Neutrophil (primary cell): ENCODE results near the gene CASKIN1.
"Not testable (repeated sequence)": the region's sequence is repeated elsewhere in the genome, so short reads cannot be mapped to it uniquely, and the experiment has no call there.

ENCODE experiments used
- H3K27ac ChIP-seq: fragments of 200-600 bp; sonication (generic); 2 replicates; pipeline ENCODE4 v1.5.1; 2016; ENCODE audit warnings: mild to moderate bottlenecking, moderate library complexity
- H3K27me3 ChIP-seq: fragments of 200-600 bp; sonication (generic); 2 replicates; pipeline ENCODE4 v1.6.0; 2016; ENCODE audit warnings: mild to moderate bottlenecking
- H3K36me3 ChIP-seq: fragments of 200-600 bp; sonication (generic); 2 replicates; pipeline ENCODE4 v1.5.1; 2017
- H3K4me1 ChIP-seq, 2 experiments: fragments of 200-600 bp in 1 of 2; sonication (generic) in 1 of 2; 1 replicate in 1 of 2; 2 replicates in 1 of 2; pipeline versions ENCODE4 v1.5.1 to v1.6.1; 2013 to 2016; ENCODE audit warnings: low read depth in 1 of 2, low read length in 1 of 2, mild to moderate bottlenecking in 1 of 2, moderate library complexity in 1 of 2; ENCODE audit not compliant: control insufficient read depth in 1 of 2, insufficient read depth in 1 of 2
- H3K4me3 ChIP-seq, 2 experiments: fragments of 200-600 bp in 1 of 2; sonication (generic) in 1 of 2; 1 replicate in 1 of 2; 2 replicates in 1 of 2; pipeline ENCODE4 v1.5.1; 2013 to 2016; ENCODE audit warnings: low read depth in 1 of 2, low read length in 1 of 2, mild to moderate bottlenecking in 1 of 2, moderate library complexity in 1 of 2
- H3K9me3 ChIP-seq: fragments of 200-600 bp; sonication (generic); 2 replicates; pipeline ENCODE4 v1.5.1; 2016
- TF ChIP-seq, protein P1 (sequence below): fragments of 200-600 bp; sonication (generic); IDR thresholded peaks from 2 replicates; pipeline ENCODE4 v1.5.1; 2016; ENCODE audit warnings: antibody characterized with exemption

Gene CASKIN1

DNA sequence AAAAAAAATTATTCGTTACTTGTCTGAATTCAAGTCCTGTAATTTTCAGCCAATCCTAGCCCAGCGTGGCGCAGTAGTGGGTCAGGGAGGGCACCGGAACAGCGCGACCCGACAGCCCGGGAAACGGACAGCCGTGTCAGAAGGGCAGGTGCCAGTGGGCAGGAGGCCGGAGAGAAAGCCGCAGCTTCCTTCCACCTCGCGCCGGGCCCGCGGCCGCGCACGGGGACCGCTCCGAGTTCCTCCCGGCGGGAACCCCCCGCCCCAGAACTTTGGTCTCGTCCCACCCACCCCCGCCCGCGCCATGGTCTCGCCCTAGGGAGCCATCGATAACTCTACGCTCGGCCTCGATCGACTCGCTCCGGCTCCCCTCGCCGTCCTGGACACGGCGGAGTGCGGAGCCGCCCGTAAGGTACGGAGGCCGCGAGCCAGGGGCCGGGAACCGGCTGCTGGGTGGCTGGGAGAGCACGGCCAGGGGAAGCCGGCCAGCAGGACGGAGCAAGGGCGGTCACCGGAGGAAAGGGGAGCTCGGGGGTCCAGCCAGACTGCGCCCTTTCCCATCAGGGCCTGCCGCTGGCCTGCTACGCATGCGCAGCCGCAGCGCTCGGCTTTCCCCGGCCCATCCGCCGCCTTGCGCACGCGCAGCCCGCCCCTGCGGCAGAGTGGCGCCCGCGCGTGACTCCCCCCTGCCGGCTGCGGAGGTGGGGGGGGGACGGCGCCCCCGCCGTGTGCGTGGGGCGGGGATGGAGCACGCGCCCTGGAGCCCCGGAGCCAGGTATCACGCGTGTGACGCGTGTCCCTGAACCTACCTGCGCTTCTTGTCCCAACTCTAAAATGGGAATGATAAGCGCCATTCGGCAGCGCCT lies 8.9 kb upstream of the CASKIN1 start, which contains the start of gene MLST8:
TSS of gene MLST8 (plus strand) at position 351 of the 863 bp plus-strand sequence. CDS start 632 bp downstream, outside the sequence.
- Histone ChIP-seq H3K4me1 (peaks cover 25 to 27% of the 10 kb centered on the region in 2 experiments), H3K36me3 (peaks cover 24% of the 10 kb centered on the region), H3K27me3 (peaks cover 17% of the 10 kb centered on the region), H3K27ac (peak within 1 kb of the TSS; percentile 88), H3K9me3 (no peaks in the 10 kb centered on the region), H3K4me3 (peak within 1 kb of the TSS; percentile 95 to 100)
- TF ChIP-seq, protein P1, sequence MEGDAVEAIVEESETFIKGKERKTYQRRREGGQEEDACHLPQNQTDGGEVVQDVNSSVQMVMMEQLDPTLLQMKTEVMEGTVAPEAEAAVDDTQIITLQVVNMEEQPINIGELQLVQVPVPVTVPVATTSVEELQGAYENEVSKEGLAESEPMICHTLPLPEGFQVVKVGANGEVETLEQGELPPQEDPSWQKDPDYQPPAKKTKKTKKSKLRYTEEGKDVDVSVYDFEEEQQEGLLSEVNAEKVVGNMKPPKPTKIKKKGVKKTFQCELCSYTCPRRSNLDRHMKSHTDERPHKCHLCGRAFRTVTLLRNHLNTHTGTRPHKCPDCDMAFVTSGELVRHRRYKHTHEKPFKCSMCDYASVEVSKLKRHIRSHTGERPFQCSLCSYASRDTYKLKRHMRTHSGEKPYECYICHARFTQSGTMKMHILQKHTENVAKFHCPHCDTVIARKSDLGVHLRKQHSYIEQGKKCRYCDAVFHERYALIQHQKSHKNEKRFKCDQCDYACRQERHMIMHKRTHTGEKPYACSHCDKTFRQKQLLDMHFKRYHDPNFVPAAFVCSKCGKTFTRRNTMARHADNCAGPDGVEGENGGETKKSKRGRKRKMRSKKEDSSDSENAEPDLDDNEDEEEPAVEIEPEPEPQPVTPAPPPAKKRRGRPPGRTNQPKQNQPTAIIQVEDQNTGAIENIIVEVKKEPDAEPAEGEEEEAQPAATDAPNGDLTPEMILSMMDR: peak; percentile 28

DNA sequence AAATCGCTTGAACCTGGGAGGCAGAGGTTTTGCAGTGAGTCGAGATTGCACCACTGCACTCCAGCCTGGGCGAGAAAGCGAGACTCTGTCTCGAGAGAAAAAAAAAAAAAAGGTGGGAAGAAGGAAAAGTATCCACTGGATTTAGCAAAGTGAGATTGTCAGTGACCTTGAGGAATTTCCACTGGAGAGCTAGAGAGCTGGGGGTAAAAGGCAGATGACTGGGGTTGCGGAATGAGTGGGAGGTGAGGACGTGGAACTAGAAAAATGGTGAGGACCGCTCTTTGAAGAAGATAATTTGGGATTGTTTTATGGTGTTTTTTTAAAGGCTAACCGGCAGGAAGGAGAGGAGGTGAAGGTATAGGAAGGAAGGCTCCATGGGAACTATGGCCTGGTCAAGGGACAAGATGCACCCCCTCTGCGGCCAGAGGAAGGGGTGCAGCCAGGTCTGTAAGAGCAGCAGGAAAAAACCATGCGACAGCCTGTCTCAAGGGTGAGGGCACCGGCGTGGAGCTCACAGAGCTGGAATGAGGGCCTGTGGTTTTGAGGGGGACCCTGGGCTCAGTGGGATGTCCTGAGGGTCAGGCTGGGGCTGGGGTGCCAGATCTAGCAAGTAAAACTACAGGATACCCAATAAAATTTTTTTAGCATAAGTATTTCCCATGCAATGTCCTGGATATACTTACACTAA lies 8.2 kb upstream of the CASKIN1 start:
- H3K27me3 ChIP-seq: peaks cover 24% of the 10 kb centered on the region
- H3K9me3 ChIP-seq: no peaks in the 10 kb centered on the region
- H3K27ac ChIP-seq: peak overlapping the region; percentile 88
- peaks cover 25 to 27% of the 10 kb centered on the region in 2 experiments for H3K4me1 ChIP-seq
- H3K36me3 ChIP-seq: peaks cover 16% of the 10 kb centered on the region
- TF ChIP-seq, protein P1: no peak
- H3K4me3 ChIP-seq: peak overlapping the region; percentile 95 to 100

DNA sequence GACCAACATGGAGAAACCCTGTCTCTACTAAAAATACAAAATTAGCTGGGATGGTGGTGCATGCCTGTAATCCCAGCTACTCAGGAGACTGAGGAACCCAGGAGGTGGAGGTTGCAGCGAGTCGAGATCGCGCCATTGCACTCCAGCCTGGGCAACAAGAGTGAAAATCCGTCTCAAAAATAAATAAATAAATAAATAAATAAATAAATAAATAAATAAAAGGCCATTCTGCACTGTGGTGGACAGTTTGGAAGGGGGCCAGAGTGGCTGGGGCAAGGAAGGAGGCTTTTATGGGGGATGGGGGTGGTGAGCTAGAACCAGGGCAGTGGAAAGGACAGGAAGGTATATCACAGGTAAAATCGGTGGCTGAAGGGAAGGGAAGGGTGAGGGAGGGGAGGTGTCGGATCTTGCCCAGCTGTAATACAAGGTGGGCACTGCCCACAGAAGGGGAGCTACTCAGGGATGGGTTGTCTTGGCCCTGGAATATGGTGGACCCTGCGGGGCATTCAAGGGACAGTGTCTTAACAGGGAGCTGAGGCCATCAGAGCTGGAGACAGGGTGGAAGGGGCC lies 6.8 kb upstream of the CASKIN1 start:
- not testable (repeated sequence) for H3K36me3 ChIP-seq, H3K9me3 ChIP-seq, H3K4me3 ChIP-seq, H3K27ac ChIP-seq
- Histone ChIP-seq H3K4me1 (peaks cover 25 to 27% of the 10 kb centered on the region in 2 experiments), H3K27me3 (peaks cover 38% of the 10 kb centered on the region)

DNA sequence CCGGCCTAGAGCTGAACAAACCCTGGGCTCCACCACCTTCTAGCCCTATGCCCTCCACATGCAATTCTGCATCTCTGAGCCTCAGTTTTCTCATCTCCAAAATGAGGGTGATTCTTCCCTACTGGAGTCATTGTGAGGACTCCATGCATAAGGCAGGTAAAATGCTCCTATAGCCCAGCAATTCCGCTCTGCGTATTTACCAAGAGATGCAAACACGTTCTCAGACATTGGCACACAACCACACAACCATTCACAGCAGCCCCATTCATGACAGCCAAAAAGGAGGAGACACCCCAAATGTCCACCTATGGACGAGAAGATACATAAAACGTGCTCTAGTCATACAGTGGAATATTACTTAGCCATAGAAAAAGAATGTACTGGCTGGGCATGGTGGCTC lies 3.9 kb upstream of the CASKIN1 start:
- H3K9me3 ChIP-seq: no peaks in the 10 kb centered on the region
- TF ChIP-seq, protein P1: no peak
- peaks cover 64% of the 10 kb centered on the region for H3K27me3 ChIP-seq
- H3K27ac ChIP-seq: no peak overlapping the region
- H3K36me3 ChIP-seq: no peaks in the 10 kb centered on the region
- H3K4me1 ChIP-seq: peaks cover 7 to 17% of the 10 kb centered on the region in 2 experiments
- H3K4me3 ChIP-seq: no peak overlapping the region

DNA sequence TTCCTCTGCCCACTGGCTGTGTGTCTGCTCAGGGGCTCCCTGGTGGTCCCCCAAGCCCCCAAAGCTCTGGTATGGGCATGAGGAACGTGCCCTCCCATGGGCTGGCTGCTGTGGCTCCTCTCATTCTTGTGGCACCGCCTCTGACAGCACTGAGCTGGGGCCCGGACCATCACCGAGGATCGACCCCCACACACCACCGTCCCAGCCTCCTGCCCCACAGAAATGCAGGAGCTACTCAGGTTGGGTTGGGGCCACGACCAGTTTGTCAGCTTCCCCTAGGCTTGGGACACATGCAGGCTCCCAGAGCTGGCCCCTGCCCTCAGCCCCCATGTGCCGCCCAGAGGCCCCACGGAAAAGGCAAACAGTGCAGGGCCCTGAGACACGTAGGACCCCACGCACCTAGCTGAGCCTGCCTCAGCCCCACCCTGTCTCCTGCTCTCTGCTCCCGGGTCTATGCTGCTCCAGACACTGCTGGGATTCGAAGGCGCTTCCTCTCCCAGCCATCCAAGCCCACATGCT lies 3.3 kb upstream of the CASKIN1 start:
- Histone ChIP-seq H3K36me3 (no peaks in the 10 kb centered on the region), H3K9me3 (no peaks in the 10 kb centered on the region), H3K27me3 (peaks cover 71% of the 10 kb centered on the region), H3K27ac (no peak overlapping the region), H3K4me1 (peaks cover 4 to 14% of the 10 kb centered on the region in 2 experiments), H3K4me3 (no peak overlapping the region)
- TF ChIP-seq, protein P1: no peak
